Lower leg skin (tissue), 4 donors: ENCODE data around the gene NCOA5. TPM values are rescaled to one million over a fixed set of nuclear protein-coding genes. Genes with fewer than 3 reads are reported as not detected.

Experiments
- DNase-seq, 2 donors: peaks; one replicate each; pipeline ENCODE4 v3.0.0-alpha.2; 2019; ENCODE audit warnings: low spot score in 2 of 2
- H3K4me3 ChIP-seq: fragments of 200-600 bp; sonication (generic); 2 replicates; pipeline ENCODE4 v1.5.1; 2017; ENCODE audit warnings: mild to moderate bottlenecking, low read depth; ENCODE audit not compliant: poor library complexity, severe bottlenecking
- CTCF ChIP-seq, 3 donors: fragments of 450-650 bp; IDR thresholded peaks; one replicate each; pipeline ENCODE4 v1.5.1; 2016; ENCODE audit warnings: antibody characterized with exemption in 3 of 3, mild to moderate bottlenecking in 3 of 3, moderate library complexity in 2 of 3
- POLR2A ChIP-seq, 2 donors: fragments of 450-650 bp; IDR thresholded peaks; one replicate each; pipeline ENCODE4 v1.6.1; 2016 to 2017; ENCODE audit warnings: antibody characterized with exemption in 2 of 2, mild to moderate bottlenecking in 1 of 2, moderate library complexity in 1 of 2
- WGBS, 2 donors: methylation state at CpG; one replicate each; pipeline ENCODE4 v1.1.5; 2018; 5-methylcytosine and 5-hydroxymethylcytosine counted together
- intact Hi-C: fragments of 100-400 bp; cut with DNase I; formaldehyde crosslinking; loops from one replicate; pipeline ENCODE4 v1.15.0; 2023; ENCODE audit warnings: low total_unique reads
- total RNA-seq, 4 donors: library from RNA; depleted of rRNA; stranded (reverse); fragments of >200 nt; gene quantifications; one replicate each; pipeline ENCODE4 v1.1.0, GENCODE V29; 2016

The NCOA5 gene
- total RNA-seq, 4 donors from 2014 or later, result 27.7 to 51.5 (median 41.2) TPM

- no peak for DNase-seq
- intact Hi-C loops, result no loop called here
- WGBS, 2 donors, result 89 to 92% methylated on average over 7 of the region's 7 CpGs
- no peak overlapping the region for H3K4me3 ChIP-seq
- TF ChIP-seq CTCF (IDR thresholded peaks at IDR 0.05) (no peak), POLR2A (IDR thresholded peaks at IDR 0.05) (no peak)
These were observed 13.0 kb downstream of the NCOA5 start for GRCh38 chr20:46076806-46077205.

- intact Hi-C loops, result no loop called here
- TF ChIP-seq CTCF (IDR thresholded peaks at IDR 0.05) (no peak), POLR2A (IDR thresholded peaks at IDR 0.05) (no peak)
- no peak for DNase-seq
- WGBS, 2 donors, result 66 to 76% methylated on average over 3 of the region's 3 CpGs
- H3K4me3 ChIP-seq, result no peak overlapping the region
These were observed 15.8 kb downstream of the NCOA5 start for GRCh38 chr20:46074006-46074405.

- 47 to 56% methylated on average over 3 of the region's 3 CpGs for WGBS, 2 donors
- intact Hi-C loops, result no loop called here
These were observed 16.3 kb downstream of the NCOA5 start for GRCh38 chr20:46073443-46073842.

GRCh38 chr20:46073024-46073423 lies 16.7 kb downstream of the NCOA5 start:
- no peak for DNase-seq
- intact Hi-C loops, result no loop called here
- TF ChIP-seq POLR2A (IDR thresholded peaks at IDR 0.05), result no peak
- 73 to 84% methylated on average over 4 of the region's 4 CpGs for WGBS, 2 donors
- H3K4me3 ChIP-seq, result no peak overlapping the region

More at GRCh38 chr20:46073443-46073842, 16.3 kb downstream of the NCOA5 start:
- H3K4me3 ChIP-seq, result no peak overlapping the region
- DNase-seq, result no peak
- TF ChIP-seq CTCF (IDR thresholded peaks at IDR 0.05), result no peak
- no peak for TF ChIP-seq POLR2A (IDR thresholded peaks at IDR 0.05)

- no peak overlapping the region for H3K4me3 ChIP-seq
- 59 to 73% methylated on average over 3 of the region's 3 CpGs for WGBS, 2 donors
- intact Hi-C loops, result no loop called here
- TF ChIP-seq POLR2A (IDR thresholded peaks at IDR 0.05), result no peak
- TF ChIP-seq CTCF (IDR thresholded peaks at IDR 0.05), result no peak
- DNase-seq, result no peak
These were observed 18.2 kb downstream of the NCOA5 start for GRCh38 chr20:46071573-46071972.

- WGBS, 2 donors, result 95 to 96% methylated on average over 20 of the region's 20 CpGs
- intact Hi-C loops, result no loop called here
- no peak overlapping the region for H3K4me3 ChIP-seq
- TF ChIP-seq POLR2A (IDR thresholded peaks at IDR 0.05), result no peak
- TF ChIP-seq CTCF (IDR thresholded peaks at IDR 0.05), result no peak
- DNase-seq, result no peak
These were observed 19.4 kb downstream of the NCOA5 start for GRCh38 chr20:46070215-46070900.
